ENCODE measurements around the gene FATE1.

Gene FATE1

GRCh38 chrX:151743651-151744470 is 28.0 kb downstream of the FATE1 start:
- DNase-seq = no peak

DNA sequence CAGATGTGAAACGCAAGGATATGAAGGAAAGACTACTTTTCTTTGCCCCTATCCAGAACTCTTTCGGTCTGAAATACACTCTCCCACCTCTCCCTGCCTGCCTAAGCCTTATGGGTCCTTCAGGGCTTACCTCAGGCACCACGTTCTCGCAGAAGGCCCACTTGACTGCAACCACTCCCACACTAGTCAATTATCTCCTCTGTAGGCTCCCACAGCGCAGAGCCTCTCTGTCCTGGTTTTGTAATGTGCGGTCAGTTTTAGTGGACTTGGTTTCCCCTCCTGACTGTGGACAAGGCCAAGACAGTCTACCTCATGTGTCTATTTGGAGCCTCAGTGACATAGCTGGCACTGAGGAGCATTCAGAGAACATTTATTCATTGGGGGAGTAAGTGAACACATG is 29.8 kb downstream of the FATE1 start:
- no peak for DNase-seq

DNA sequence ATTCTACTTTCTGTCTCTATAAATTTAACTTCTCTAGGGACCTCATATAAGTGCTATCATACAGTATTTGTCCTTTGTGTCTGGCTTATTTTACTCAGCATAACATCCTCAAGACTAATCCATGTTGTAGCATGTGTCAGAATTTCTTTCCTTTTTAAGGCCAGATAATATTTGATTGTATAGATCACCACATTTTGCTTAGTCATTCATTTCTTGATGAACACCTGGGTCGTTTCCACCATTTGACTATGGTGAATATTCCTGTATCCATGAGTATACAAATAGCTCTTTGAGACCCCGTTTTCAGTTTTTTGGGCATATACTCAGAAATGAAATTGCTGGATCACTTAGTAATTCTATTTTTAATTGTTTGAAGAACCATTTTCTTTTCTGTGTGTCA is 30.7 kb downstream of the FATE1 start:
- DNase-seq = no peak

DNA sequence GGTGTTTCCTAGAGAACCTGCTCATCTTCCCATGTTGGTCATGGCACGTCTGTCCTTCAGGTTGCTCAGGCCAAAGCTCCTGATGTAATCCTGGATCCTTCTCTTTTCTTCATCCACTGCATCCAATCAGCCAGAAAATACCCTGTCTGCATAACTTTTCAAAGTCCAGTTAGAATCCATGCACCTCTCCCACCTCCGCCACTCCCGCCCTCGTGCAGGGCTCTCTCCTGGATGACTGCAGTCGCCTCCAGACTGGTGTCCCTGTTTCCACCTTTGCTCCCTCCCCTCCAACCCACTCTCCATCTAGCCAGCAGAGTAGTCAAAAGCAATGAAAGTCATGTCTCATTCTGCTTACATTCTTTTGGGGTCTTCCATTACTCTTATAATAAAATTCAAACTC is 34.7 kb downstream of the FATE1 start:
- no peak for DNase-seq

DNA sequence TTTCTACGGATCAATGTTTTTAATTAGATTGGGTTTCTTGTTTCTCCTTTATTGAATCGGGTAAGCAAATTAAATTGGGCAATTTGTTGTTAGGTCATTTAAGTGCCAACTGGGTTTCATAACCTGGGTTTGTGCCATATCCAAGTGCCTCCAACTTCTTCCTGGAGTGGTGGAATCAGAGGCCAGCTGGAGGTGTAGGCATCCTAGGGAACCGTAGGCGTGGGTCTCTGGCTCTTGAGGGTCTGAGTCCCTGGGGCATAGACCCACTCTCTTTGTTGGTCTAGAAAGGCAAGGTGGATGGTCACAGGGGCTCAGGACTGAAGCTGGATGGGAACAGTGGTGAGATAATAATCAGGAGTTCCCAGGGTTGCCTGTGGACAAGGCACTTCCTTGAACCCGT is 37.0 kb downstream of the FATE1 start:
- no peak for DNase-seq

DNA sequence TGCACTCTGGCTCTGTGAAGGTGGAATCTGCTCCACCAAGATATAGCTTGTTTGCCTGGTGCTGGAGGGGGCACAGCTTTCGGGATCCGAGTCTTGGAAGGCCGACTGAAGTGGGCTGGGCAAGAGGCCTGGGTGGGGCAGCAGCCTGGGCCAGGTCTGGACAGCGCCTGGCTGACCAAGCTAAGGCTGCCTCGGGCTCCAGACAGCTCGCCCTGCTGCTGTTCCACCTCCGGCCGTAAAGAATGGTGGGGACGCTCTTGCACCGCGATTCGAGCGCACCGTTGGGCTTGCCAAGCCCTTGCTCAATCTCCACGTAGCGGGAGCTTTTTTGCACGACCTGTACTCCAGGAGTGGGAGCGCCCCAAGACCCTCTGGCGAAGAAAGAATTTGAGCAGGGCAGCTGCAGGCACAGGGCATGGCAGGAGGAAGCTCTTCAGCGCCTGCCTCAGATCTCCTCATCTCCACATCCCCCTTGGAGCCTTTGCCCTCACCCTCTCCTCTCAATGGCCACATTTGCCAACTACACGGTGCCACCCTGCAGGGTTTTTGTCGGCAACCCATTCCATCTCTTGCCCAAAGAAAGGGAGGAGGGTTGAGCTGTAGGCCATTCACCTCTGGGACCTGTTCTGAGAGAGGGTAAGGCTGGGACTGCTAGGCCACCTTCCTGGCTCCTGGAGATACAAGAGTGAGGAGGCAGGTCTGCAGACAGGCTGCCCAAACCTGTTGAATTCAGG is 37.6 kb downstream of the FATE1 start:
- peak; percentile 11 for DNase-seq

DNA sequence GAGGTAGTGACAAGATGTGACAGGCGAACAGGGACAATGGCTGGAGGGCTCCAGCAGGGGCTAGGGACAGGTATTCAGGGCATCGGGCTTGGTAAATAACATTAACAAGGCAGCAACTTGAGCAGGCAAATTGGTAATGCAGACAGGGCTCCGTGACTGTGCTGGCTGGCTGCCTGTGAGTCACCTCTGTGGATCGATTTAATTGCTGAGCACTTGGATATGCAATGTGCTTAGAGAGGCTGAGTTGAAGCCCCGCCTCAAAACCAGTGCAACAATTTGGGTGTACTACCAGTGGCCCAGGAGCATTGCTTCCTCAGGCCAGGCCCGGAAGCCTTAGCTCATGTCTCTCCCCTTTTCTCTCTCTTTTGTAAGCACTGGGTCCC is 38.2 kb downstream of the FATE1 start:
- no peak for DNase-seq

DNA sequence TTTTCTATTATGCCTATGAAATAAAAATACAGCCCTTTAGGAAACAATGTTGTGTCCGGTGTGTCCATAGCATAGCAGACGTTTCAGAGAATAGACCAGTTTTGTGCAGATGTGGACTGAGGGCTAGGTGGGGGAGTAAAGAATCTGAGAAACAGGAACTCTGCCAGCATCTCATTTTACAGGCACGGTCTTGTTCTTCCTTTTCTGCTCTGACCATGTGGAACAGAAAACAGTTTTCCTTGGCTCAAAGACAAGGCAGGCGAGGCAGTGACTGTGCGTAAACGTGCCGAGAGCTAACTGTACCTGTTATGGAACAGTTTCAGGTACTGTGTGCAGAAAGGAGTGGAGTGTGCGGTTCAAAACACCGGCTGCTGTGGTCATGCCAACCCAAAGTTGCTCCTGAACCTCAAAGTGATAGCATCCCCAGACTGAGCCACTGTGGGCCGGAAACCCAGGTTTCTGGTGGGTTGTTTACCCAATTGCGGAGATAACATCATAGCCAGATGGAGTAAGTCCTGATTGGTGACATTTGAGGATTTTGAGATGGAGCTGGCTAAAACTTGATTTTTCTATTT is 38.9 kb downstream of the FATE1 start:
- DNase-seq = no peak

DNA sequence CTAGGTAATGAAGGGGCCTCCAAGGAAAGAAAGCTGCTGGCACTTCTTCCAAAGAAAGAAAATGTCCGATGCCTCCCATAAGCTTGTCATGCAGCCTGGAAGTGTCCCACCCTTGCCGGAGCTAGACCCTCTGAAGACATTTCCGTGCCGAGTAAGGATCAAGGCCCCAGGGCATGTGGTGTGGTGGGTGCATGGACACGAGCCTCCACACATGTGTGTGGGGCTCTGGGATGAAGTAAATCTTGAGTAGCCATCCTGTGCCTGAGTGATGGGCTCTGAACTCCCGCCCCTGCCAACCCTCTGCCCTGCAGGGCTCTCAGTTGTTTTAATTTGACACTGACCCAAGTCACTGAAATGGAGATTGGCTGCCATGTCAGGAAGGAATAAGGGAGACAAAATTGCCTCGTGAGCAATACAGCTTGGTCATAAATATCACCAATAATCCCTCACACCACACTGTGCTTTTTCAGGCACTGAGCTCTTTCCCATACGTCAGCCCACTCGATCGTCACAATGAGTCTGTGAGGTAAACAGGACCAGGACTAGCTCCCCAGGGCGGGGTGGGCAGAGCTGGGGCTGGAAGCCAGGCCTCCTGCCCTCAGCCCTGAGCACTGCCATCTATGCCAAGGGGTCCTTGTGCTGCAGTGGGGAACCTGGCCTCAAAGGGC is 43.3 kb downstream of the FATE1 start:
- no peak for DNase-seq

DNA sequence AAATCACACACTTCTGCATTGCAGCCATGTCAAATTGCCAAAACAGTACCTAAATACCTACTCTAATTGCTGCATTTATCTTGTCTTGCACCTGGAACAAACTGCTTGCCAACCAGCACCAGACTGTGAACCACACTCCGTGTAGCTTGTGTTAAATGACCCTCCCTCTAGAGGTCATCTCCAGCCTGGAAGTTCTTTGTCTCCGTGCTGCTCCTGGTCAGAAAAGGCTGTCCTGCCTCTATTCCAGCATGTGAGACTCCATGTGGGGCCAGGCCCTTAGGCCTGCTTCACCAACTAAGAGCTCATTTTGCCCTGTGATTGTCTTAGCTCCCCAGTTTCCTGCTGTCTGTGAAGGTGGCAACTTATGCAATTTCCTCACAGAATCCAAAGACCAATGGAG is 47.0 kb downstream of the FATE1 start:
- DNase-seq = no peak

- no peak for DNase-seq
These were observed 47.9 kb downstream of the FATE1 start for GRCh38 chrX:151763711-151764110.

DNA sequence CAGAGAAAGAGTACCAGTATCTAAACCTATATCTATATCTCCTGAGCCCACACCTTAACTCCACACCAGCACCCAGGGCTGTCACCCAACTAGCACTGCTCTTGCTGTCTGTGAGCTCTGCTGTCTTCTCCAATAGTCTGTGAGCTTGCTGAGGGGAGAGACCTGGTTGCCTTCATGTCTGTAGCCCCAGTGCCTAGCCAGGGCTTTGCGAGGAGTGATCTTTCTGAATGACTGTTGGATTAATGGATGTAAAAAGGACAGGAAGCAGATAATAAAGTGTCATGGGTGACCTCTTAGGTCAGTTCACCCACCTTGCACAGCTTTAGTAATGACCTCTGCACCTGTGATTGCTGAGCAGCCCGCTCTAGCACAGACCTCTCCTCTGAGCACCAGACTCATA is 49.2 kb downstream of the FATE1 start:
- DNase-seq = no peak

- no peak for DNase-seq
These were observed 55.9 kb downstream of the FATE1 start for GRCh38 chrX:151771726-151772125.
